Fibroblast of lung (primary cell): ENCODE results near the gene LCA5L.

ENCODE experiments used
- CTCF ChIP-seq, 2 donors: IDR thresholded peaks in 1 of 2; conservative IDR thresholded peaks in 1 of 2; 1 replicate in 1 of 2; 2 replicates in 1 of 2; pipeline ENCODE4 v1.5.1; 2011 to 2012; ENCODE audit warnings: low read length in 2 of 2, control low read depth in 1 of 2, inconsistent platforms in 1 of 2, low read depth in 1 of 2, mild to moderate bottlenecking in 1 of 2
- EZH2 ChIP-seq: IDR thresholded peaks from 2 replicates; pipeline ENCODE4 v1.5.1; 2012; ENCODE audit warnings: low read length, control low read depth, mild to moderate bottlenecking; ENCODE audit errors: missing control alignments

GRCh38 chr21:39388038-39388810 is 57.4 kb downstream of the LCA5L start:
- TF ChIP-seq CTCF (conservative IDR thresholded peaks at IDR 0.05 in 1 of 2, IDR thresholded peaks at IDR 0.05 in 1 of 2; ENCODE audit: low read depth in 1 of 2, low read length in 2 of 2) (peak; percentile 76 to 82), EZH2 (no peak)
